ENCODE results near the gene DNAJB5. TPM values are rescaled to one million over a fixed set of nuclear protein-coding genes. Genes with fewer than 3 reads are reported as not detected.
A peak's percentile ranks its signal among the peaks of the same experiment; 100 is the strongest.

The DNAJB5 gene
- total RNA-seq, 2 experiments from 2014 or later: 3.2 to 4.1 TPM

DNA sequence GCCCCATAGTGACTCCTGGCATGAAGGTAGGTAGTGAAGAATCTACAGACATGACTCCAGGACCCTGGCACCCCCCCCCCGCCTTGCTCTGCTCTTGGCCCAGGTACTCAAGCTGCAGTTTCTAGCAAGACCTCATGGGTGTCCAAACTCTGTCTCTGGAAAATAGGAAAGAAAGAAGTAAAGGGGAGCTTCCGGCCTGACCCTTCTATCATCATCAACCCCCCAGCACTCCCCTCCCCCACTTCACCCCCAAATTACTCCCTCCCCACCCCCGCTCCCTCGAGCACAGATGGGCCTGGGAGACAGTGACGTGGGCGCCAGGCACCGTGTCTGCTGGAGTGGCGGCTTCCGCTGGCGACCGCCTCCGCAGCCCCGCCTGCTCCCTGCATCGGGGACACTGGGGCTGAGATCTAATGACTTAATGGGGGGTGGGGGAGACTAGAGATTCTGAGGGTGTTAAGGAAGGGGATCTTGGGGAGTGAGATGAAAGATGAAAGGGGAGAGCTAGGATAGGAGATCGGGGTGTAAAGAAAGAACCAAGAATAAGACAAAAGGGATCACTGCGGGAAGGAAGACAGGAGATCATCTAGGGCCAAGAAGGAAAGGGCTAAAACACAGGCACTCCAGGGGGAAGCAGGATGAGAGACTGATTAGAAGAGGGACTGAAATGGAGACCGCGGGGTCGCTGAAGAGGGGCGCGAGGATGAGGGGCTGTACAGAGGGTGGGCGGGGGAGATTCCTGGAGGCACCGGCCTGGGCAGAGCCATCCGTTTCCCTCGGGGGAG is 1.1 kb upstream of the DNAJB5 start:
- CTCF ChIA-PET: interaction anchor here (1.6 to 2.2 kb wide), 3 partner anchors 63 to 108 kb away, joined by 7 to 10 read pairs (median 7); partner anchors contain the start of gene PIGO
- peak; percentile 60 for DNase-seq
- Mint-ChIP-seq H3K27ac (peak overlapping the region; percentile 76), H3K27me3 (no peaks in the 10 kb centered on the region), H3K4me3 (peak overlapping the region; percentile 81), H3K9me3 (no peaks in the 10 kb centered on the region), H3K36me3 (ENCODE audit: low read depth) (no peaks in the 10 kb centered on the region), H3K4me1 (peaks cover 63% of the 10 kb centered on the region)
- POLR2A ChIA-PET: interaction anchor here (1.7 to 2.2 kb wide), 3 partner anchors 83 to 342 kb away, joined by 4 to 10 read pairs (median 6); partner anchors contain the start of genes ATOSB and GALT

DNA sequence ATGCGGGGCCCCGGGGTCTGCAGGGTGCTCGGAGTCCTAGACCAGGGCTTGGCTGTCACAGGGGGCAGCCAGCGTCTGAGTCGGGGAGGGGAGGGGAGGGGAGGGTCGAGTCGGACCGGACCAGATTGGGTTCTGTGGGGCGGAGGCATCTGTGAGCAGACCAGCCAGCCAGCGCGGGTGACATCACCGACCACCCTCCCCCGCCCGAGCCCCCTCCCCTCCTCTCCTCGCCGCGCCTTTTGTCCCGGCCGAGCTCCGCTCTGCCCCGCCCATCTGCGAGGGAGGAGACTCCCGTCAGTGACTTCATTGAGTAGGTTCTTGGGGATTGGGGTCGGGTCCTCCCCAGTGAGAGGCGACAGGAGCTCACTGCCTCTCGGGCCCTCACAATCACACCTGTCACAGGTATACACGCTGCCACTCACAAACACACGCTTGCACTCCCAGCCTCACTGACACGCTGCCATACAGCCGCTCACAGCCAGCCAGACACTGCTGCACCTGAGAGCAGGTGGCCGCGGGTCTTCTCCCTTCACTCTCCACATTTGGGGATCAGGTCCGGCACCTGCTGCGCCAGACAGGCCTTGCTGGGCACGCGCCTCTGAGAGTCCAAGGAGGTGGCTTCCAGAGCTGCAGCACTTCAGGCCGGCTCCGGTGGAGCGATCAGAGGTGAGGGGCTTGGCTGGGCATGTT is 546 bp downstream of the DNAJB5 start:
- H3K27ac Mint-ChIP-seq: no peak overlapping the region
- peak; percentile 43 for DNase-seq
- H3K9me3 Mint-ChIP-seq: no peaks in the 10 kb centered on the region
- H3K27me3 Mint-ChIP-seq: no peaks in the 10 kb centered on the region
- no peaks in the 10 kb centered on the region for H3K36me3 Mint-ChIP-seq (ENCODE audit: low read depth)
- H3K4me1 Mint-ChIP-seq: peaks cover 58% of the 10 kb centered on the region
- ChIA-PET POLR2A (interaction anchor here (0.9 to 2.2 kb wide), 7 partner anchors 12 to 343 kb away, joined by 3 to 10 read pairs (median 4); partner anchors contain the start of genes ATOSB, GALT and VCP), CTCF (interaction anchor here (0.8 to 2.2 kb wide), 4 partner anchors 37 to 106 kb away, joined by 3 to 10 read pairs (median 7); partner anchors contain the start of gene PIGO)
- peak overlapping the region; percentile 75 for H3K4me3 Mint-ChIP-seq

DNA sequence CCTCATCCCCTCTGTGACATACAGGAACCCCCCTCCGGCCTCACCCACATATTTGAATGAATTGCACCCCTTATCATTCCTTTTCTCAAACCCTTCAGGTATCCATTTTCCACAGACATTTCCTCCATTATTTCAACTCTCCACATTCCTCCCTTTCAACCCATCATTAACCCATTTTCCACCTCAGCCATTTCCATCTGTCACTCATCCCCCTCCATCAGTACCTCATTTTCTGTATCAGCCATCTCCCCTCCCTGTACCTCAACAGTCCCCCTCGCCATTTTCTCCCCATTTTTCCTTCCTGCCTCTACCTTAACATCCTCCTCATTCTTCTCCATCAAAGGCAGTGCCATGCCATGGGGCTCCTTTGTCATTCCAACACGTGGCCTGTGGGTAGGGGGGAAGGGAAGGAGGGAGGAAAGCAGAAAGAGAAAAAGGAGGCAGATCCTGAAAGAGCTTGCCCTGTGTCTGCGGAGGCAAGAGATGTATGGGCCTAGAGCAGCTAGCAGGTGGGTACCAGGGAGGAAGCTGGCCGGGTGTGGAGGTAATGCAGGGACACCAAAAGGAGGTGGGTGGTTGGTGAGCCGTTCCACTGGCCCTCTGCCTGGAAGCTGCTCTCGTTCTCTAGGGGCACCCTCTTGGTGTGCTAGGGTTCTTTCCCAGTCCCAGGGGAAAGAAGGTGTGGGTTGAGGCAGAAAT is 1.5 kb downstream of the DNAJB5 start:
- H3K9me3 Mint-ChIP-seq: no peaks in the 10 kb centered on the region
- no peaks in the 10 kb centered on the region for H3K27me3 Mint-ChIP-seq
- no peaks in the 10 kb centered on the region for H3K36me3 Mint-ChIP-seq (ENCODE audit: low read depth)
- peaks cover 52% of the 10 kb centered on the region for H3K4me1 Mint-ChIP-seq
- POLR2A ChIA-PET: interaction anchor here (0.9 to 1.4 kb wide), 2 partner anchors 61 to 81 kb away, joined by 3 to 4 read pairs; partner anchors contain the start of gene VCP
- peak overlapping the region; percentile 75 for H3K4me3 Mint-ChIP-seq
- no peak for DNase-seq
- no peak overlapping the region for H3K27ac Mint-ChIP-seq
- CTCF ChIA-PET: no interaction called here

DNA sequence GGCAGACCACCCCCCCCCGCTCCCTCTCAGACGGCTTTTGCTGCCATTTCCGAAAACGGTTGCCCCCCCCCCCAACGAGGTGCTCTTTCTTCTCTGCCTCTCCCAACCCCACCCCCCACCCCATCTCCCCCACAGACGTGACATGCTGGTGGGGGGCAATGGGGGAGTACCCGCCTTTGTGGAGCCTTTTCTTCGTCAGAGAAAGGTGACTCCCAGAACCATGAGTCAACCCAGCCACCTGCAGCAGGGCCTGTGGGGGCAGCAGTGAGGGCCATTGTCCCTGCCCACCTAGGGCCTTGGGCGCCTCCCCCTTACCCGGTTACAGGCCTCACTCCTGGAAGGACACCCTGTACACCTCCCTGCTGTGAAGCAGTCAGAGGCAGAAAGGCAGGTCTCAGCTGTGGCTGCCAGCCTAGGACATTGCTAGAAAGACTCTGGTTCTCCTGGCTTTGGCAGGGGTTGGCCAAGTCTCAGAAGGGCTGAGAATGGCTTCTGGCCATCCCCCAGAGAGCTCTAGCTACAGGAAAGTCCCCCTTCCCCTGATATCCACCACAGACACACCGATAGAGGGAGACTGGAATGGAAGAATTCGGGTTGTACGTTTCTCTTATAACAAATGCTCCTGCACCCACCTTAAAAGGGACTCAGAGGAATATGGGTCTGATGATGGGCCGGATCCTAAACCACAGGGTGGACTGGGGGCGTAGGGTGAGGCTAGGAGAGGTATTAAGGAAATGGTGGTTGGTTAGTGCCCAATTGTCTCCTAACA is 2.2 kb downstream of the DNAJB5 start:
- Mint-ChIP-seq H3K9me3 (no peaks in the 10 kb centered on the region), H3K27me3 (no peaks in the 10 kb centered on the region), H3K36me3 (ENCODE audit: low read depth) (no peaks in the 10 kb centered on the region), H3K4me1 (peaks cover 47% of the 10 kb centered on the region), H3K4me3 (peak overlapping the region; percentile 6), H3K27ac (no peak overlapping the region)
- DNase-seq: no peak
- CTCF ChIA-PET: interaction anchor here (0.7 to 1.4 kb wide), 2 partner anchors 59 to 92 kb away, joined by 3 read pairs; no protein-coding TSS in a partner anchor
- POLR2A ChIA-PET: interaction anchor here (1.4 kb wide), 1 partner anchor 80 kb away, joined by 4 read pairs; the partner anchor contains the start of gene VCP

DNA sequence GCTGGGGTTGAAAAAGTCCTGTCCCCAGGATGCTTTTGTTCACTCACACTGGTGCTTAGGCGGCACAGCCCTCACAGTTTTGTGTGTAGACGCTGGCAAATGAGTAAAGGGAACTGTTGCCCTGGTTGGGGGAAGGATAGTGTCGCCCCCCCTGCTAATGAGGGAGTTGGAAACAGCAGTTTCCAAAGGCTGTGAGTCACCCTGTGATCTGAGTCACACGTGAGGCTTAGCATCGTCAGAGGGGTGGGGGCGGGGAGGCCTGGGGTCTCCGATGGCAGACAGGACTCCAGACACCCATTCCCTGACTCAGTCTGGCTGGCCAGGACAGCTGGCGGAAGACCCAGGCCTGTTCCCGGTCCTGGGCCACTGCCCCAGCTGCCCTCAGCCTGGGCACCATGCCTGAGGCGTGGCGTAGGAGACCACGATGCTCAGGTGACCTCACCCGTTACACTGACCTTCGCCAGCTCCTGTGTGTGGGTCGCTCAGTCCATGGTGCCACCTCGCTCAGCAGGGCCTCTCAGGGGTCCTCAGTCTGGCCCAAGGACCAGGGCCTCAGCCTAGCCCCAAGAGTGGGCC is 2.9 kb downstream of the DNAJB5 start:
- POLR2A ChIA-PET: interaction anchor here (1.4 kb wide), 1 partner anchor 80 kb away, joined by 4 read pairs; the partner anchor contains the start of gene VCP
- peak; percentile 24 for DNase-seq
- peaks cover 40% of the 10 kb centered on the region for H3K4me1 Mint-ChIP-seq
- no peaks in the 10 kb centered on the region for H3K9me3 Mint-ChIP-seq
- no peaks in the 10 kb centered on the region for H3K27me3 Mint-ChIP-seq
- H3K4me3 Mint-ChIP-seq: no peak overlapping the region
- H3K36me3 Mint-ChIP-seq (ENCODE audit: low read depth): no peaks in the 10 kb centered on the region
- H3K27ac Mint-ChIP-seq: no peak overlapping the region
- CTCF ChIA-PET: interaction anchor here (0.7 to 1.4 kb wide), 2 partner anchors 59 to 93 kb away, joined by 3 read pairs; no protein-coding TSS in a partner anchor

DNA sequence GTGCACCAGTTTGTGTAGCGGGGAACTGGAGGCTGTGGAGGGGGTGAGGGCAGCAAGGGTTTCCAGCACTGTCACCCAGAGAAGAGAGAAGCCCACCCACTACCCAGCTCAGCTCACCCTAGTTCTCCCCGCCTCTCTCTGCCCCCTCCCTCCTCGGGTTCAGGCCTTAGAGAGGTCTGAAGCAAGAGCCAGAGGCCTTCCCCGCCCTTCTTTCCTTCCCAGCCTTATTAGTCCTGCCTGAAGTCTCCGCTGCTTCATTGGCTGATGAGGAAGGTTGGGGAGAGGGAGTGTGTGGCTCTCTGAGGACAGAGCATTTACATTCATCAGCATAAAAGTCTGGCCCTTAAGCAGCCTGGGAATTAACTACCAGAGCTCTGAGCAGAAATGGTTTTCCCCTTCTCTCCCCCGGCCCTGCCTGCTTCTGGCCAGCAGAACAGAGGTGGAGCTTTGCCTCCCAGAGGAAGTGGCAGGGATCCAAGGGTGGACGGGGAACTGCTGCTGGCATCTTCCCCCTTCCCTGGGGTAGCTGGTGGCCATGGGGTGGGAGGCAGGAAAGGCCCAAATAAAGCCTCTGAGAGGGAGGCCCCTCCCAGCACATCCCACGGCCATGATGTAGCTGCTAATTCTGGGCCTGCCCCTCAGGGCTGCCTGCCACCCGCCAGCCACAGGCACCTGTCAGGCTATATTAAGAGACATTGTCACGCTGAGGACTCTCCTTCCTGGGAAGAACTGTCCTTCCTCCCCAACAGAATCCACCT is 4.1 kb downstream of the DNAJB5 start:
- Mint-ChIP-seq H3K27ac (no peak overlapping the region), H3K4me1 (peaks cover 30% of the 10 kb centered on the region), H3K27me3 (no peaks in the 10 kb centered on the region), H3K36me3 (ENCODE audit: low read depth) (no peaks in the 10 kb centered on the region), H3K9me3 (no peaks in the 10 kb centered on the region), H3K4me3 (no peak overlapping the region)
- ChIA-PET POLR2A (interaction anchor here (1.2 kb wide), 1 partner anchor 122 kb away, joined by 5 read pairs; the partner anchor contains the start of gene ATOSB), CTCF (interaction anchor here (0.7 to 1.5 kb wide), 6 partner anchors 9 to 96 kb away, joined by 3 to 5 read pairs (median 3); no protein-coding TSS in a partner anchor)
- no peak for DNase-seq

DNA sequence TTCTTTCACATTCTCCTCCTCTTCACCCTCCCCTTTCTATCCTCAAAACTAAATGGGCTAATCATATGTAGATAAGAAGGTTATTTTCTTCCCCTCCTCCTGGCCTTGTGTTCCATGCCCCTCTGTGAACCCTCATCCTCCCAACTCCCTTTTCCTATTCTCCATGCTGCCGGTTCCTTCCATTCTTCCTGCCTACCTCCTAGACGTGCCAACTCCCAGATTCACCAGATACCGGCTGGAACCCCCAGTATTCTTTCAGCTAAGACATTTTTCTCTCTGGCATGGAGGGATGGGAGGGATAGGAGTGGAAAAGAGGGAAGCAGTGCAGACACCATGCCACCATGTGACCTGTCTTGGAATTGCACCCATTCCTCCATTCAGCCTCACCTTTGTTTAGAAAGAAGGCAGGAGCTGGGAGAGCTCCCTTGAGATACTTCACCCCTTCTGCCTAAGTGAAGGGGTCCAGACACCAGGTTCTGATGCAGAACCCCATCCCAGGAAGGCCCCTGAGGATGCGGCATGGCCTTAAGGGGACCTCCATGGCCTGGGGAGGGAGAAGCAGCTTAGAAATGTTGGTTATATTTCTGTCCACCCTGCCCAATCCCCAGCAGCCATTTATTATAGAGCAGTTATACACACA is 4.8 kb downstream of the DNAJB5 start:
- no peak overlapping the region for H3K27ac Mint-ChIP-seq
- H3K9me3 Mint-ChIP-seq: no peaks in the 10 kb centered on the region
- no peaks in the 10 kb centered on the region for H3K36me3 Mint-ChIP-seq (ENCODE audit: low read depth)
- ChIA-PET POLR2A (interaction anchor here (1.2 kb wide), 1 partner anchor 121 kb away, joined by 5 read pairs; the partner anchor contains the start of gene ATOSB), CTCF (interaction anchor here (0.7 to 1.5 kb wide), 9 partner anchors 10 to 348 kb away, joined by 3 to 4 read pairs (median 3); partner anchors contain the start of gene GALT)
- H3K27me3 Mint-ChIP-seq: no peaks in the 10 kb centered on the region
- no peak for DNase-seq
- no peak overlapping the region for H3K4me3 Mint-ChIP-seq
- peaks cover 27% of the 10 kb centered on the region for H3K4me1 Mint-ChIP-seq

DNA sequence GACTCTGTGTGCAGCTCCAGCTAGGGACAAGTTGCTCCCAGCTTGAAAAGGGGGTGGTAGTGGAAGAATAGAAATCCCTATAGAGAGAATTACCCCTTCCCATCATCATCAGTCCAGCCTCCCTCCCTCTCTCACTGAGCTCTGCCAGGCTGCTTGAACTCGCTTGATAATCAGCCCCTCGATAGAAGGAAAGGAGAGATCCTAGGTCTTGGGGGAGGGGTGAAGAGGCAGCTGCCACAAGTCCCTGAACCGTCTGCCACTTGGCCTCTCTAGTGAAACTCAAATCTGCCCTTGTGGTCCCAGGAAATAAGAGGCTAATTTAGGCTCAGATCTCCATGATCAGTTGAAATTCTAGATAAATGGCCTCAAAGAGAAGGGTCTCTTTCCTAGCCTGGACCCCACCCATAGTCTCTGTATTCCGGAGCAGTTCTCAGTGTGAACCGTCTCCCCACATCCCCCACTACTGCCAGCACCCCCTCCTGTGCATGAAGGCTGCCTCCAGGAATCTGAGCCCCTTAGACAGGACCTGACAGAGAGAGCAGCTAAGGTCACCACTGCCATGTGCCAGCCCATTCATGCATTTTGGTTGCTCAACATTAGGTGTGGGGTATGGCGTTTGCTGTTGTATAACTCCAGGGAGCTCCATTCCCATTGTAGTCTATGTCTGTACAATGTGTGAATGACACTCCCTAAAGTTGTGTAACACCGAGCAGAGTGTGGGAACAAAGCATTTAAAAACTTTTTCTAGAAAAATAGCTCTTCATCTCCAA is 5.5 kb downstream of the DNAJB5 start:
- CTCF ChIA-PET: interaction anchor here (0.6 to 1.5 kb wide), 9 partner anchors 10 to 392 kb away, joined by 3 to 4 read pairs (median 3); partner anchors contain the start of gene GALT
- H3K27ac Mint-ChIP-seq: no peak overlapping the region
- H3K9me3 Mint-ChIP-seq: no peaks in the 10 kb centered on the region
- no peak overlapping the region for H3K4me3 Mint-ChIP-seq
- peaks cover 26% of the 10 kb centered on the region for H3K4me1 Mint-ChIP-seq
- no peak for DNase-seq
- H3K36me3 Mint-ChIP-seq (ENCODE audit: low read depth): no peaks in the 10 kb centered on the region
- no peaks in the 10 kb centered on the region for H3K27me3 Mint-ChIP-seq
- POLR2A ChIA-PET: interaction anchor here (1.2 kb wide), 1 partner anchor 120 kb away, joined by 5 read pairs; the partner anchor contains the start of gene ATOSB

DNA sequence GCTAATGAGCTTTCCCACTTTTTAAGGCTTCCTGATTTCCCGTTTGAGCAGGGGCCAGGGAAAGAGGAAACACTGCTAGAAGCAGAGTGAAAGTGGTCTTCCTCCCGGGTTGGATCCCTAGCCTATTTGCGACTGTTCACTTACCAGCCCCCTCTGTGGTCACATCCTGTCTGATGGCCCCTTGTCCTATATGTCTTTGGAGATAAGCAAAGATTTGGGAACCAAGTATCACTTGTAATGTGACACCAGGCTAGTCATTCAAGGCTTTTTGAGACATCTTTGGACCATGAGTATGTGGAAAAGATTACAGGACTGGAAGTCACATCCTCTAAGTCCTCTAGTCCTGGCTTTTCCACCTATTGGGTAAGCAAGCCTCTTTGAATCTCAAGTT is 6.1 kb downstream of the DNAJB5 start:
- Mint-ChIP-seq H3K9me3 (no peaks in the 10 kb centered on the region), H3K27me3 (no peaks in the 10 kb centered on the region), H3K36me3 (ENCODE audit: low read depth) (no peaks in the 10 kb centered on the region), H3K4me1 (peaks cover 23% of the 10 kb centered on the region), H3K27ac (no peak overlapping the region), H3K4me3 (no peak overlapping the region)
- DNase-seq: no peak
- ChIA-PET CTCF (interaction anchor here (1.2 kb wide), 1 partner anchor 10 kb away, joined by 4 read pairs; no protein-coding TSS in a partner anchor), POLR2A (no interaction called here)

DNA sequence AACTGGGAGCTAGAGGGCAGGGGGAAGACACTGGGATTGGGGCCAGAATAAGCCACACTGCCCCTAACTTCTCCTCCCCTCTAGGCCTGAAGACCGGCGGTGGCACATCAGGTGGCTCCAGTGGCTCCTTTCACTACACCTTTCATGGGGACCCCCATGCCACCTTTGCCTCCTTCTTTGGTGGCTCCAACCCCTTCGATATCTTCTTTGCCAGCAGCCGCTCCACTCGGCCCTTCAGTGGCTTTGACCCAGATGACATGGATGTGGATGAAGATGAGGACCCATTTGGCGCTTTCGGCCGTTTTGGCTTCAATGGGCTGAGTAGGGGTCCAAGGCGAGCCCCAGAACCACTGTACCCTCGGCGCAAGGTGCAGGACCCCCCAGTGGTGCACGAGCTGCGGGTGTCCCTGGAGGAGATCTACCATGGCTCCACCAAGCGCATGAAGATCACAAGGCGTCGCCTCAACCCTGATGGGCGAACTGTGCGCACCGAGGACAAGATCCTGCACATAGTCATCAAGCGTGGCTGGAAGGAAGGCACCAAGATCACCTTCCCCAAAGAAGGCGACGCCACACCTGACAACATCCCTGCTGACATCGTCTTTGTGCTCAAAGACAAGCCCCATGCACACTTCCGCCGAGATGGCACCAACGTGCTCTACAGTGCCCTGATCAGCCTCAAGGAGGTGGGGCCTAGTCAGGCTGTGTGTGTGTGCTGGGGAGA is 6.8 kb downstream of the DNAJB5 start:
- Mint-ChIP-seq H3K36me3 (ENCODE audit: low read depth) (no peaks in the 10 kb centered on the region), H3K4me3 (no peak overlapping the region), H3K9me3 (no peaks in the 10 kb centered on the region), H3K4me1 (peaks cover 17% of the 10 kb centered on the region), H3K27ac (no peak overlapping the region), H3K27me3 (no peaks in the 10 kb centered on the region)
- POLR2A ChIA-PET: no interaction called here
- CTCF ChIA-PET: no interaction called here
- DNase-seq: no peak

Measured in activated CD4-positive, alpha-beta memory T cell treated with anti-CD3 and anti-CD28 coated beads, Interleukin-2, amount 10 ng/mL, durations not matched to agents 7 days and 5 days (primary cell).